HG03175 (cell line): ENCODE data around the gene OR4X1.
"Not testable (repeated sequence)": the region's sequence is repeated elsewhere in the genome, so short reads cannot be mapped to it uniquely, and the experiment has no call there.

Source experiments
- ATAC-seq: cut with Tn5 transposase; IDR thresholded peaks from one replicate; pipeline ENCODE4 v1.9.1; 2021; ENCODE audit warnings: mild to moderate bottlenecking, moderate library complexity; ENCODE audit not compliant: unreplicated experiment

Gene OR4X1, protein sequence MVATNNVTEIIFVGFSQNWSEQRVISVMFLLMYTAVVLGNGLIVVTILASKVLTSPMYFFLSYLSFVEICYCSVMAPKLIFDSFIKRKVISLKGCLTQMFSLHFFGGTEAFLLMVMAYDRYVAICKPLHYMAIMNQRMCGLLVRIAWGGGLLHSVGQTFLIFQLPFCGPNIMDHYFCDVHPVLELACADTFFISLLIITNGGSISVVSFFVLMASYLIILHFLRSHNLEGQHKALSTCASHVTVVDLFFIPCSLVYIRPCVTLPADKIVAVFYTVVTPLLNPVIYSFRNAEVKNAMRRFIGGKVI

DNA sequence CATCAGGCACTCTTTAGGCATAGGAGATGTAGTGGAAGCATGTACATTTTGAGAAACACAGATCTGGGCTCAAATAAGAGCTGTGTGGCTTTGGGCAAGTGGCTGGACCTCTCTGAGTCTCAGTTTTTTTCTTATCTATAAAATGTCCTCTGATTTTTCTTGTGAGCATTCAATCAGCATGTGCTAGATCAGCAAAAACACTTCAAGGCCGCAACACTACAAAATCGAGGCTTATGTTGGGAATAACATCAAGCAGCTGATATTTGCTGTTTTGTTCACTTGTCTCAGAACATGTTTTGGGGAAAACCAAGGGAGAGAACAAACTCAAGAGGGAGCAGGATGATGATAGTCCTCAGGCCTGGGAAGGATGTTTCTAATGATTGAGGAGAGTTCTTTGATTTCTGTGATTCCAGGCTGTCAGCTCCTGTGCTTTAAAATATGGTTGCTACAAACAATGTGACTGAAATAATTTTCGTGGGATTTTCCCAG lies at the start of gene OR4X1:
OR4X1 (plus strand) TSS at position 439 of the 489 bp plus-strand sequence; CDS start at position 439, 0 bp downstream.
- no peak for ATAC-seq

DNA sequence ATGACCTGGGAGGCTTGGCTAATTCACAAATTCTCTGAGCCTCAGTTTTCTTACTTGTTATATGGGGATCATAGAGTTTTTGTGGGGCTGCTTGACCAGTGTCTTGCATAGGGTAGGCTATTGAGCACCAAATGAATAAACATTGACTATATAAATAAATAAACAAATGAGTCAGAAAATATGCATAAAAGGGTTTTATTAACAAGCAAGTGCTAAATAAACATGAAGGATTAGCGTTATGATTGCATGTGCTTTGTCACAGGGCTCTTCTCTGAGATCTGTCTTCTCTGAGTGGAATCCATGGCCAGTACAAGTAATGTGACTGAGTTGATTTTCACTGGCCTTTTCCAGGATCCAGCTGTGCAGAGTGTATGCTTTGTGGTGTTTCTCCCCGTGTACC lies 47.2 kb upstream of the OR4X1 start, which contains the start of gene OR4B1:
OR4B1 (plus strand) TSS at position 301 of the 400 bp plus-strand sequence; CDS start at position 301, 0 bp downstream.
- ATAC-seq, result no peak

DNA sequence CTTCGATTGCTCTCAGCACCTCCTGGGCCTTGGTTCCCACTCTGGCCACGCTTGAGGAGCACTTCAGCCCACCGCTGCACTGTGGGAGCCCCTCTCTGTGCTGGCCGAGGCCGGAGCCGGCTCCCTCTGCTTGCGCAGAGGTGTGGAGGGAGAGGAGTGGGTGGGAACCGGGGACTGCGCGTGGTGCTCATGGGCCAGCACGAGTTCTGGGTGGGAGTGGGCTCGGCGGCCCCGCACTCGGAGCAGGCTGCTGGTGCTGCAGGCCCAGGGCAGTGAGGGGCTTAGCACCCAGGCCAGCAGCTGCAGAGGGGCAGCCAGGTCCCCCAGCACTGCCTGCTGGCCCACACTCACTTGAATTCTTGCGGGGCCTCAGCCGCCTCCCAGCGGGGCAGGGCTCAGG lies 34.9 kb upstream of the OR4X1 start:
- ATAC-seq, result no peak

DNA sequence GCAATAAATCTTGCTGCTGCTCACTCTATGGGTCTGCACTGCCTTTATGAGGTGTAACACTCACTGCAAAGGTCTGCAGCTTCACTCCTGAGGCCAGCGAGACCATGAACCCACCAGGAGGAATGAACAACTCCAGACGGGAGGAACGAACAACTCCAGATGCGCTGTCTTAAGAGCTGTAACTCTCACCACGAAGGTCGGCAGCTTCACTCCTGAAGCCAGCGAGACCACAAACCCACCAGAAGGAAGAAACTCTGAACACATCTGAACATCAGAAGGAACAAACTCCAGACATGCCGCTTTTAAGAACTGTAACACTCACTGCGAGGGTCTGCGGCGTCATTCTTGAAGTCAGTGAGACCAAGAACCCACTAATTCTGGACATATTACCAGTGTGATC lies 33.6 kb upstream of the OR4X1 start:
- not testable (repeated sequence) for ATAC-seq

DNA sequence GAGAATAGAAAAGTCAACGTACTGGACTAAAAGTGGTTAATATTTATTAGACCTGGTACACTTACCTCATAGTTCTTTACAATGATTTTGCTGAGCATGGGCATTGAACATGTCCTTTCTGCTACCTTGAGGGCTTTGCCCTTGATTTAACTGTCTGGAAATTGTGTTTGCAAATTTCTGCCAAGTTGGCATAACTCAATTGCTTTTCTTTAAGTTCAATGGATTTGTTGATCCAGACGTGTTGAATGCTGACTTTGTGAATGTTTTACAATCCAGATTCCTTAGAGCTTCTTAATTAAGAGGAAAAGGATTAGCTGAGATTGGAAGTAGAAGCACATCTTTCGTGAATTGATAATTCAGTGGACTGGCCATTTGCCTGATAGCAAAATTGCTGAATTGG lies 25.9 kb upstream of the OR4X1 start:
- ATAC-seq, result no peak

DNA sequence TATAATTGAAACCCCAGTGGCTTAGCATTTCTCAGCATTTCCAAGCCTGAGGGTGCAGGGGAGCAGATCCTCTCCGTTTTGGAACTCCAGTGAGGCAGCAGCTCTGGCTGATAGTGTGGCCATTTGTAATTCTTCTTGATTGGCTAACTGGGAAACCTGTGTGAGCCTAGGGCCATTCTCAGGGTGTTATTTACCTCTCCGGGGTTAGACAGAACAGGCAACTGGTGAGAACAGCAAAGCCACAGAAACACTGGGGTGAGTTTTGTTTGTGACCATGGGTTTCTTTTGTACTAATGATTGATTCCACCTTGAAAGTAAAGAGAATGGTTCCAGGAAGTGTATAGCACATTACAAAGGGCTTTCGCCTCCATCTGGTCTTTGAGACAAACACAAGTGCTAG lies 21.2 kb upstream of the OR4X1 start:
- ATAC-seq, result no peak

DNA sequence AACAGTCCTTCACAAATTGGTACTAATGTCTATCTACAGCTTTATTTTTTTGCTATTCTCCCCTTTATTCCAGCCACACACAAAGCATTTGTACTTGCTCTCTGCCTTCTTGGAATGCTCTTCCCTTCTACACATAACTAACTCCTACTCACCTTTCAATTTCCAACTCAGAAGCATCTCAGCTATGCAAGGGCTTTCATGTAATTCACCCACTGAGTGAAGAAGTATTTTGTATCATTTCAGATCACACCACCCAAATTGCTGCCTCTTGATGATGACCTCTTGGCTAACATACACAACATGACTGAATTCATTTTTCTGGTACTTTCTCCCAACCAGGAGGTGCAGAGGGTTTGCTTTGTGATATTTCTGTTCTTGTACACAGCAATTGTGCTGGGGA lies 18.9 kb upstream of the OR4X1 start, which contains the start of gene OR4X2:
OR4X2 (plus strand) TSS at position 301 of the 400 bp plus-strand sequence; CDS start at position 301, 0 bp downstream.
- ATAC-seq, result no peak

DNA sequence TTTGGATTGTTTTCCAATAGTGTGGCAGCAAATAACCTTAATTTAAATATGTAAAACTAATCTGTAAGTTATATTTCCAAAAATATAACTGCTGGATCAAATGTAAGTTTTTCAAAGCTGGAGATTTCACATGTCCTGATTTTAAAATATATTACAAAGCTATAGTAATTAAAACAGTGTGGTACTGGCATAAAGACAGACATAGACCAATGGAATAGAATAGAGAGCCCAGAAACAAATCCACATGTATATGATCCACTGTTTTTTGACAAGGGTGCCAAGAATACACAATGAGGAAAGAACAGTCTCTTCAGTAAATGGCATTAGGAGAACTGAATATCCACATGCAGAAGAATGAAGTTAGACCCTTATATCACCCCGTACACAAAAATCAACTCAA lies 14.8 kb upstream of the OR4X1 start:
- no peak for ATAC-seq

DNA sequence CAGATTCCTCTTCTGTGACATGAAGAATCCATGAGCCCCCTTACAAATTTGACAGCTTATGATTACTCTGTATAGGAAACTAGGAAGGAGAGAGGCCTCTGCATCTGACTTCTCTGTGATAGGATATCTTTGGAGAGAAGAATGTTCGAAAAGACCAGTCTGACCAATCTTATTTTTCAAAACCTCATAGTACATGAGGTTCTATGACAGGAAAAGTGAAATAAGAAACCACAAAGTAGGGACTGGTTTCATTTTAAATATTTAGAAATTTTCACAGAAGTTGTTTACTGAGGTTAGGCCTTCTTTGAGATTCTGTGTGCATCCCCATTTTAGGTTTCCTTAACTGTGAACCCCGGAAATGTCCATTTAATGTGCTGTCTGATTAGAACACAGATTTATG lies 2.1 kb upstream of the OR4X1 start:
- no peak for ATAC-seq

DNA sequence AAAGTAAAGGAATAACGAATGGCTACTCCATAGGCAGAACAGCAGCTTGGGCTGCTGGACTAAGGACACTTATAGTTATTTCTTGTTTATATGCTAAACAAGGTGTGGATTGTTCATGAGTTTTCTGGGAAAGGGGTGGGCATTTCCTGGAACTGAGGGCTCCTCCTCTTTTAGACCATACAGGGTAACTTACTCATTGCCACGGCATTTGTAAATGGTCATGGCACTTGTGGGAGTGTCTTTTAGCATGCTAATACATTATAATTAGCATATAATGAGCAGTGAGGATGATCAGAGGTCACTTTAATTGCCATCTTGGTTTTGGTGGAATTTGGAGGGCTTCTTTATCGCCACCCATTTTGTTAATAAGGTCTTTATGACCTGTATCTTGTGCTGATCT lies 7.0 kb downstream of the OR4X1 start:
- ATAC-seq, result no peak

DNA sequence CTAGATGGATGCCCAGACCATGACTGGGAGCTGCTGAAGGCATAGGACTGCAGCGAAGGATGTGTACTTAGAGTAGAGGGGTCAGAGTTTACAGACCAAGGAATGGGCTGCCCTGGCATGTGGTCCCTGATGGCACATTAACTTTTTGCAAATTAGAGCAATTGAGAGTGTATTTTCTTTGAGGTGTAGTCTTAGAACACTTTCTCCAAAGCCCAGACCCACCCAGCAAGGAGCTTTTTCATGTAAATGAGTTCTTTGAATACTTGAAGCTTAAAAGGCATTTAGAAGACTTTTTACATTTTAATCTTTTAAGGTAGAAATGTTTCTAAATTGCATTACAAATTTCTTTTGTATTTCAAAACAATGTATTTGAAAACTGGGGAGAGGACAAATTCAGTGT lies 8.9 kb downstream of the OR4X1 start:
- no peak for ATAC-seq

DNA sequence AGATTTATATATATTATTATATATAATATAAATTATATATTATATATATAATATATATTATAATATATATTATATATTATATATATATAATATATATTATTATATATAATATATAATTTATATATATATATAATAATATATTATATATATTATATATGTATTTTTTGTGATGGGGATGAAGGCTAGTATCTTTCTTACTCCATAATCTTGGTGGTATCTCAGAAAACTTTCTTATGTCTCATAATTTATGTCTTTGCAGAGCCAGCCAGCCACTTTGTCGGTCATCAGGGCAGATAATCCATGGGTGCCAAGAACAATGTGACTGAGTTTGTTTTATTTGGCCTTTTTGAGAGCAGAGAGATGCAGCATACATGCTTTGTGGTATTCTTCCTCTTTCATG lies 42.3 kb downstream of the OR4X1 start, which contains the start of gene OR4S1:
OR4S1 (plus strand) TSS at position 301 of the 400 bp plus-strand sequence; CDS start at position 301, 0 bp downstream.
- ATAC-seq, result no peak

DNA sequence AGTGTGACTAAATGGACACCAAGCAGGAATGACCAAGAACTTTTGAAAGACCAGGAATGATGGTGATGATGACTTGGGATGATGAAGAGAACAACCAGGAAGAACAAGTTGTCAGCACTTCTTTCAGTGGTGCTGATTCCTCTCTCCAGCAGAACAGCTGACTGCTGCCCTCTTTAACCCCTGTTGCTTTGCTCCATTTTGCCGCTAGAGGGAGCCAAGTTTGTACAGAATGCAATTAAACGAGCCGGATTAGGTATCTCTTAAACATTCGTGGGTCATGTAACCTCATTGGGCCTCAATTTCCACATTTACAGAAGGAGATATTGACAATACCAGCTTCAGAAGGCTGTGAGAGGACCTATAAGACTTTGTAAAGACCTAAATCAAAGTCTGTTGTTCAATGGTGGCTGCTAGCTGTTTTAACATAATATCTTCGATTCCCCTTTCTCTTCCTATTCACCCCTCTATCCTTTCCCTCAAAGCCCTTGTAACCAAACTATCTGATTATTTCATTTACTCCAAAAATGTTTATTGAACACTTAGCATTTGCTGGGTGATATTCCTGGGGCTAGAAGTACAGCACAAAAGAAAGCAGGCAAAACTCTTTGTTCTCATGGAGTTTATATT lies 44.2 kb downstream of the OR4X1 start:
- peak; percentile 93 for ATAC-seq

DNA sequence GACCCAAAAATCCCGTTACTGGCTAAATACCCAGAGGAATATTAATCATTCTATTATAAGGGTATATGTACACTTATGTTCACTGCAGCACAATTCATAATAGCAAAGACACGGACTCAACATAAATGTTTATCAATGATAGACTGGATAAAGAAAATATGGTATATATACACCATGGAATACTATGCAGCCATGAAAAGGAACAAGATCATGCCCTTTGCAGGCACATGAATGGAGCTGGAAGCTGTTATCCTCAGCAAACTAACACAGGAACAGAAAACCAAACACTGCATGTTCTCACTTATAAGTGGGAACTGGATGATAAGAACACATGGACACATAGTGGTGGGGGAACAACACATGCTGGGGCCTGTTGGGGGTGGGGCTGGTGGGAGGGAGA lies 49.9 kb downstream of the OR4X1 start:
- ATAC-seq, result not testable (repeated sequence)
